Type B pancreatic cell (in vitro differentiated cells): Measurements from ENCODE around the gene ANGPTL7. TPM values are rescaled to one million over a fixed set of nuclear protein-coding genes. Genes with fewer than 3 reads are reported as not detected.
"Not testable (repeated sequence)": the region's sequence is repeated elsewhere in the genome, so short reads cannot be mapped to it uniquely, and the experiment has no call there.

Experiments
- DNase-seq: peaks from one replicate; pipeline ENCODE4 v3.0.0; 2021; ENCODE audit warnings: mixed read lengths; ENCODE audit not compliant: unreplicated experiment; ENCODE audit errors: extremely low spot score
- H3K27ac Mint-ChIP-seq: 2 replicates; pipeline ENCODE4 v1.8.0; 2021; ENCODE audit warnings: mild to moderate bottlenecking, mixed read lengths
- H3K27me3 Mint-ChIP-seq: 2 replicates; pipeline ENCODE4 v1.8.0; 2021; ENCODE audit warnings: mixed read lengths
- H3K36me3 Mint-ChIP-seq: 2 replicates; pipeline ENCODE4 v1.8.0; 2021; ENCODE audit warnings: mixed read lengths
- H3K4me1 Mint-ChIP-seq: one replicate; pipeline ENCODE4 v1.8.0; 2021; ENCODE audit warnings: mixed read lengths; ENCODE audit not compliant: unreplicated experiment
- H3K4me3 Mint-ChIP-seq: 2 replicates; pipeline ENCODE4 v1.8.0; 2021; ENCODE audit warnings: mild to moderate bottlenecking, mixed read lengths
- H3K9me3 Mint-ChIP-seq: 2 replicates; pipeline ENCODE4 v1.8.0; 2021; ENCODE audit warnings: mixed read lengths
- total RNA-seq: library from RNA; stranded (reverse); gene quantifications from 2 replicates; pipeline ENCODE4 v1.2.1, GENCODE V29; 2021; ENCODE audit warnings: low replicate concordance
- TF ChIP-seq, protein P1 (sequence below): fragments of 200-600 bp; sonication (generic); conservative IDR thresholded peaks from 2 replicates; pipeline ENCODE4 v1.5.0; 2021; ENCODE audit warnings: antibody characterized with exemption, mild to moderate bottlenecking

The ANGPTL7 gene
- total RNA-seq, 1 donor from 2014 or later: 0.70 TPM

DNA sequence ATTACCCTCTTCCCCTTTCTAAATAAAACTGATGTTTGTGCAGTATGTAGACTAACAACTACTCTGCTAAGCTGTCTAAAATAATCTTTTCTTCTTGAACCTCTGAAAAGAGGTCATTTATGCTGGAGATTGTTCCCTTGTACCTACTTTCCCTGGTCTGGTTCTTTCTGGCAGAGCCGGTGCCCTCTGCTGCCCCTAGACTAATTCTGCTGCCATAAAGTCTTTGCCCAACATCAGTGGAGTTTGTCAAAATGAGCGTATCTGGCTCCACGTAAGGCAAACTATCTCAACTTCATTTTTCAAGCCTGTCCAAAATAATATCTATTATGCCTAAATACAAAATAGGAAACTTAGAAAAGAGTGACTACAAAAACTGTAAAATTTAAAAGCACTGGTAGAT is 30.9 kb upstream of the ANGPTL7 start:
- no peak overlapping the region for H3K4me3 Mint-ChIP-seq
- H3K36me3 Mint-ChIP-seq: peaks cover 22% of the 10 kb centered on the region
- TF ChIP-seq, protein P1, sequence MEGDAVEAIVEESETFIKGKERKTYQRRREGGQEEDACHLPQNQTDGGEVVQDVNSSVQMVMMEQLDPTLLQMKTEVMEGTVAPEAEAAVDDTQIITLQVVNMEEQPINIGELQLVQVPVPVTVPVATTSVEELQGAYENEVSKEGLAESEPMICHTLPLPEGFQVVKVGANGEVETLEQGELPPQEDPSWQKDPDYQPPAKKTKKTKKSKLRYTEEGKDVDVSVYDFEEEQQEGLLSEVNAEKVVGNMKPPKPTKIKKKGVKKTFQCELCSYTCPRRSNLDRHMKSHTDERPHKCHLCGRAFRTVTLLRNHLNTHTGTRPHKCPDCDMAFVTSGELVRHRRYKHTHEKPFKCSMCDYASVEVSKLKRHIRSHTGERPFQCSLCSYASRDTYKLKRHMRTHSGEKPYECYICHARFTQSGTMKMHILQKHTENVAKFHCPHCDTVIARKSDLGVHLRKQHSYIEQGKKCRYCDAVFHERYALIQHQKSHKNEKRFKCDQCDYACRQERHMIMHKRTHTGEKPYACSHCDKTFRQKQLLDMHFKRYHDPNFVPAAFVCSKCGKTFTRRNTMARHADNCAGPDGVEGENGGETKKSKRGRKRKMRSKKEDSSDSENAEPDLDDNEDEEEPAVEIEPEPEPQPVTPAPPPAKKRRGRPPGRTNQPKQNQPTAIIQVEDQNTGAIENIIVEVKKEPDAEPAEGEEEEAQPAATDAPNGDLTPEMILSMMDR: no peak
- H3K9me3 Mint-ChIP-seq: no peaks in the 10 kb centered on the region
- H3K27ac Mint-ChIP-seq: no peak overlapping the region
- no peaks in the 10 kb centered on the region for H3K27me3 Mint-ChIP-seq
- peaks cover 13% of the 10 kb centered on the region for H3K4me1 Mint-ChIP-seq
- no peak for DNase-seq

DNA sequence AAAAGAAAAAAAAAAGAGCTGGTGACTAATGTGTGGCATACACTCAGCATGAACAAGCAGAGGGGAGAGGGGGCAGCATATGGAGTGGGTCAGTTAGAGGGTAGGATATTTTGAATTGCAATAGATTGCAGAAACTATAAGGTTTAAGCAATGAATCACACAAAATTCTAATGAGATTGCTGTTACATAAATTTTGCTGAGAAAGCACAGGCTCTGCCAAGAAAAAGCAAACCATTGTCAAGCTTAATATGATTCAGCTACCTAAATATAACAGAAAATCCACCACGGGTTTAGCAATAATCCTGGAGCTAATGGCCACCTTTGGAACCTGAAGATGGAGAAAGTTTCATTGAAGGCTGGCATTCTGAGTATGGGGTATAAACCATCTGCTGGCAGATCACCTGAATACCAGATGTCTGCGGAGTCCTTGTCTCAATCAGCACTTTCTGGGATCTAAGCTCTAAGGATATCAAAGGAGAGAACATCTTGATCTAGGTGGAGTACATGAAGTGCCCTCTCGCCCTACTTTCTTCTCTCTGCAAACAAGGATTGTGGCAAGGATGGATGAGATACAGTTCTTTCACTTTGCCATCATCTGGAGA is 30.3 kb upstream of the ANGPTL7 start:
- Mint-ChIP-seq H3K27ac (no peak overlapping the region), H3K4me1 (peaks cover 13% of the 10 kb centered on the region), H3K9me3 (no peaks in the 10 kb centered on the region), H3K4me3 (no peak overlapping the region), H3K27me3 (no peaks in the 10 kb centered on the region), H3K36me3 (peaks cover 26% of the 10 kb centered on the region)
- TF ChIP-seq, protein P1: no peak
- DNase-seq: no peak

DNA sequence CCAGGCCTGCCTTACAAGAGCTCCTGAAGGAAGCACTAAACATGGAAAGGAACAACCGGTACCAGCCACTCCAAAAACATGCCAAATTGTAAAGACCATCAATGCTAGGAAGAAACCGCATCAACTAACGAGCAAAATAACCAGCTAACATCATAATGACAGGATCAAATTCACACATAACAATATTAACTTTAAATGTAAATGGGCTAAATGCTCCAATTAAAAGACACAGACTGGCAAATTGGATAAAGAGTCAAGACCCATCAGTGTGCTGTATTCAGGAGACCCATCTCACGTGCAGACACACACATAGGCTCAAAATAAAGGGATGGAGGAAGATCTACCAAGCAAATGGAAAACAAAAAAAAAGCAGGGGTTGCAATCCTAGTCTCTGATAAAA is 26.4 kb upstream of the ANGPTL7 start:
- not testable (repeated sequence) for H3K9me3 Mint-ChIP-seq, DNase-seq, H3K4me3 Mint-ChIP-seq, H3K27ac Mint-ChIP-seq, H3K27me3 Mint-ChIP-seq, H3K4me1 Mint-ChIP-seq
- peaks cover 27% of the 10 kb centered on the region for H3K36me3 Mint-ChIP-seq

DNA sequence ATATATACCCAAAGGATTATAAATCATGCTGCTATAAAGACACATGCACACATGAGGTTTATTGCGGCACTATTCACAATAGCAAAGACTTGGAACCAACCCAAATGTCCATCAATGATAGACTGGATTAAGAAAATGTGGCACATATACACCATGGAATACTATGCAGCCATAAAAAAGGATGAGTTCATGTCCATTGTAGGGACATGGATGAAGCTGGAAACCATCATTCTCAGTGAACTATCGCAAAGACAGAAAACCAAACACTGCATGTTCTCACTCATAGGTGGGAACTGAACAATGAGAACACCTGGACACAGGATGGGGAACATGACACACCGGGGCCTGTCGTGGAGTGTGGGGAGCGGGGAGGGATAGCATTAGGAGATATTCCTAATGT is 22.4 kb upstream of the ANGPTL7 start:
- H3K36me3 Mint-ChIP-seq: peaks cover 18% of the 10 kb centered on the region
- not testable (repeated sequence) for DNase-seq, H3K27ac Mint-ChIP-seq, H3K27me3 Mint-ChIP-seq, H3K4me3 Mint-ChIP-seq, H3K4me1 Mint-ChIP-seq, H3K9me3 Mint-ChIP-seq

DNA sequence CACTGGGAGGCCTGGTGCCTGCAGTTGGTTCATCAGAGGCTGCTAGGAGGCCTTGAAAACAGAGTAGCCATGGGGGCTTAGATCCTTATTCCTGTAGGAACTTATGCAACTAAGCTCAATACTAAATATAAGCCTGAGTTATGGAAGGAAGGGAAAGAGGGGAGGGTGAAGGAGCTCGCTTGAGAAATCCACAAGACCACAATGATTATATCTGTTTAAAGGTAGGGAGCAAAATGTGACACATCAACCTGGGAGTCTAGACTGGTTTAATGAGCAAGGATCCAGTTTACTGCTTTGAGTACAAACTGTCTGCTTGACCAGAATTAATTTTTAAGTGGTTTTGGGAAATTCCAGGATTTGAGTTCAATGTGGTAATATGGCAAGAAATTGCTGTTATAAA is 20.4 kb upstream of the ANGPTL7 start:
- H3K36me3 Mint-ChIP-seq: peaks cover 8% of the 10 kb centered on the region
- TF ChIP-seq, protein P1: no peak
- no peaks in the 10 kb centered on the region for H3K27me3 Mint-ChIP-seq
- no peak overlapping the region for H3K4me3 Mint-ChIP-seq
- H3K4me1 Mint-ChIP-seq: peaks cover 4% of the 10 kb centered on the region
- H3K27ac Mint-ChIP-seq: no peak overlapping the region
- H3K9me3 Mint-ChIP-seq: no peaks in the 10 kb centered on the region
- DNase-seq: no peak

DNA sequence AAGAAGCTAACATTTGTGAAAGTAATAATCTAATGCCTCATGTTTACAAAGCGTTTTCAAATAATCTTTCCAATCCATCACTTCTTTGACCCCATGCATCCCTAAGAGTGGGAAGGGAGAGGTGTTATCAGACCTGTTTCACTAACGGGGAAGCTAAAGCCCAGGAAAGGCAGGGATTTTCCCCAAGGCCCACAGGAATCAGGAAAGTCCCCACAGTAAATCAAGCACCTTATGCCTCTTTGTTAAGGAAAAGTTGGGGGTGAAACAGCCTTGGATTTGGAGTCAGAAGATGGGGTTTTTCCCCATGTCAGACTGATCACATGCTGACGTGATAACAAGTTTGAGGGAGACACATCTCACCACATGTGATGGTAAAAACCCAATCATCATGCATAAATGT is 20.0 kb upstream of the ANGPTL7 start:
- peaks cover 10% of the 10 kb centered on the region for H3K36me3 Mint-ChIP-seq
- no peaks in the 10 kb centered on the region for H3K9me3 Mint-ChIP-seq
- DNase-seq: no peak
- TF ChIP-seq, protein P1: no peak
- no peak overlapping the region for H3K4me3 Mint-ChIP-seq
- H3K27me3 Mint-ChIP-seq: no peaks in the 10 kb centered on the region
- H3K27ac Mint-ChIP-seq: no peak overlapping the region
- peaks cover 4% of the 10 kb centered on the region for H3K4me1 Mint-ChIP-seq

DNA sequence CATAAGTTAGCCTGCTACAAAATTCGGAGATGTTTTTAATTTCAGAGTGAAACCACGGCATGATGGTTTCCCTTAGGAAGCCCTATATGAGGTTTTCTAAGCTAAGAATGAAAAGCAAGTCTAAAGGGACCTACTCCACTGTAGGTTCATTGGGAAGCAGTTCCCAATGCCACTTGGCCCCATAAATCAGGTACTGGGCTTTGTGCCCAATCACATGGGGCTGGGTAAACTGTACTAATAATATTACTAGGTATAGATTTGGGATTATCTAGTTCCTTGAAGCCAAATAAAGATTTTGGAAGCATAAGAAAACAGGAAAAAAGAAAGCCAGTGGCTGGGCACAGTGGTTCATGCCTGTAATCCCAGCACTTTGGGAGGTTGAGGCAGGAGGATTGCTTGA is 19.1 kb upstream of the ANGPTL7 start:
- TF ChIP-seq, protein P1: no peak
- H3K4me3 Mint-ChIP-seq: no peak overlapping the region
- H3K27me3 Mint-ChIP-seq: no peaks in the 10 kb centered on the region
- H3K36me3 Mint-ChIP-seq: peaks cover 9% of the 10 kb centered on the region
- no peaks in the 10 kb centered on the region for H3K9me3 Mint-ChIP-seq
- DNase-seq: no peak
- H3K27ac Mint-ChIP-seq: no peak overlapping the region
- H3K4me1 Mint-ChIP-seq: peaks cover 8% of the 10 kb centered on the region
